Measurements from ENCODE around the gene PRPF38B.

DNA sequence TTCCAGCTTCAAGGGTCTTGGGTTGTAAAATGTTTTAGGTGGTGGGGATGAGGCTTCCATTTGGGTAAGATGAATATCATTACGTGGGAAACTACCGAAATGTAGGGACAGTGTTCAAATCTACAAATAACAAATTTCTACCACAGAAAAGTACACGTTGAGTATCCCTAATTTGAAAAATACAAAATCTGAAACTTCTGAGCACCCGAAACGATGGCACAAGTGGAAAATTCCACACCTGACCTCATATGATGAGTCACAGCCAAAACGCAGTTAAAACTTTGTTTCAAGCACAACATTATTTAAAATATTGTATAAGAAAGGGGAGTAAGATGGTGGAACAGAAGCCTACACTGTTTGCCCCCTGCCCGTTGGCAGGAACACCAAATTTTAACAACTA lies 22.4 kb upstream of the PRPF38B start:
- TF ChIP-seq, protein P1, sequence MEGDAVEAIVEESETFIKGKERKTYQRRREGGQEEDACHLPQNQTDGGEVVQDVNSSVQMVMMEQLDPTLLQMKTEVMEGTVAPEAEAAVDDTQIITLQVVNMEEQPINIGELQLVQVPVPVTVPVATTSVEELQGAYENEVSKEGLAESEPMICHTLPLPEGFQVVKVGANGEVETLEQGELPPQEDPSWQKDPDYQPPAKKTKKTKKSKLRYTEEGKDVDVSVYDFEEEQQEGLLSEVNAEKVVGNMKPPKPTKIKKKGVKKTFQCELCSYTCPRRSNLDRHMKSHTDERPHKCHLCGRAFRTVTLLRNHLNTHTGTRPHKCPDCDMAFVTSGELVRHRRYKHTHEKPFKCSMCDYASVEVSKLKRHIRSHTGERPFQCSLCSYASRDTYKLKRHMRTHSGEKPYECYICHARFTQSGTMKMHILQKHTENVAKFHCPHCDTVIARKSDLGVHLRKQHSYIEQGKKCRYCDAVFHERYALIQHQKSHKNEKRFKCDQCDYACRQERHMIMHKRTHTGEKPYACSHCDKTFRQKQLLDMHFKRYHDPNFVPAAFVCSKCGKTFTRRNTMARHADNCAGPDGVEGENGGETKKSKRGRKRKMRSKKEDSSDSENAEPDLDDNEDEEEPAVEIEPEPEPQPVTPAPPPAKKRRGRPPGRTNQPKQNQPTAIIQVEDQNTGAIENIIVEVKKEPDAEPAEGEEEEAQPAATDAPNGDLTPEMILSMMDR (optimal IDR thresholded peaks at IDR 0.05 in 1 of 3, IDR thresholded peaks at IDR 0.05 in 1 of 3, conservative IDR thresholded peaks at IDR 0.05 in 1 of 3; ENCODE audit: extremely low read depth in 1 of 3, insufficient read depth in 2 of 3, low read length in 3 of 3), result no peak
- TF ChIP-seq EZH2 (IDR thresholded peaks at IDR 0.05; ENCODE audit: low read length), result no peak

Data from keratinocyte (primary cell).